ENCODE measurements around the gene ZBTB25.

The ZBTB25 gene, protein sequence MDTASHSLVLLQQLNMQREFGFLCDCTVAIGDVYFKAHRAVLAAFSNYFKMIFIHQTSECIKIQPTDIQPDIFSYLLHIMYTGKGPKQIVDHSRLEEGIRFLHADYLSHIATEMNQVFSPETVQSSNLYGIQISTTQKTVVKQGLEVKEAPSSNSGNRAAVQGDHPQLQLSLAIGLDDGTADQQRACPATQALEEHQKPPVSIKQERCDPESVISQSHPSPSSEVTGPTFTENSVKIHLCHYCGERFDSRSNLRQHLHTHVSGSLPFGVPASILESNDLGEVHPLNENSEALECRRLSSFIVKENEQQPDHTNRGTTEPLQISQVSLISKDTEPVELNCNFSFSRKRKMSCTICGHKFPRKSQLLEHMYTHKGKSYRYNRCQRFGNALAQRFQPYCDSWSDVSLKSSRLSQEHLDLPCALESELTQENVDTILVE

DNA sequence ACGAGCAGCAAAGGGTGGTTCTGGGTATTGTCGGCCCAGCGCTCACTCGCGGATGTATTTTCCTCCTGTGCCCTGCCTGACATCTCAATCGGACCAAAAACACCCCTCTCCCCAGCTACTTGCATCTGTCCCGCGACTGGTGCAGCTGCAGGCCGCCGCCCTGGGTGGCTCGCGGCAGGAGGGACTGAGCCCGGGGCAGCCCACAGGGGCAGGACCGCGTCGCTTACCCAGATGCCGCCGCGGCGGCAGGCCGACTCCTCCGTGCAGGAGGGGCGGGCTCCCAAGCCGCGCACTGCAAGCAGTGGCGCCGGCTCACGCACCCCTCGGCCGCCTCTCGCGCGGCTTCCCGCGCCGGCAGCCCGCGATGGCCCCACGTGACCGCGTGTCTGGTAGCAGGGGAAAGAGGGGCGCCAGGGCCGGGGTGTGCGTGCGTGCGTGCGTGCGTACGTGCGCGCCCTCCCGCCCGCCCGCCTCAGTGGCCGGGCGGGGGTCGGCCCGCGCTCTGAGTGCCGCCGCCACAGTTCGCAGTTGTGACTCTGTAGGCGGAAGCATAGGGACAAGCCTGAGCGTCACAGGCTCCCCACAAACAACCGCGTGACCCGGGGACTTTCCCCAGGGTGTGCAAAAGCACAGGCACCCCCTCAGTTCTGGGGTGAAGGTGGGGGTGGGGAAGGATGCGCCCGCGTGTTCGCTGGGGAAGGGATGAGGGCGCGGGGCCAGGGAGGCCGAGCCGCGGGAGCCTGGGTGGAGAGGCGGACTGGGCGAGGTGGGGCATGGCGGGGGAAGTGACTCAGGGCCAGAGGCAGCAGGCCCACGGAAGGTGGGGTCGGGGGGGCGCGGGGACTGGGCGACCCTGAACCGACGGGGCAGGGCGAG, at the start of gene ZBTB25:
Gene ZBTB25, minus strand, starts transcription at position 405 of the 876 bp plus-strand sequence. CDS start 13,305 bp downstream, outside the sequence.
- Histone ChIP-seq H3K4me1 (ENCODE audit: insufficient read depth, low read length, poor library complexity, severe bottlenecking) (peaks cover 54% of the 10 kb centered on the region), H3K36me3 (ENCODE audit: insufficient read depth, low read length) (no peaks in the 10 kb centered on the region), H3K4me2 (ENCODE audit: low read depth, low read length, poor library complexity, severe bottlenecking) (peak within 1 kb of the TSS; percentile 99), H3K4me3 (ENCODE audit: low read length, poor library complexity, severe bottlenecking) (peak within 1 kb of the TSS; percentile 80), H3K79me2 (ENCODE audit: insufficient read depth, low read length) (peaks cover 84% of the 10 kb centered on the region), H3K27me3 (ENCODE audit: insufficient read depth, low read length, poor library complexity, severe bottlenecking) (no peaks in the 10 kb centered on the region), H3K9ac (ENCODE audit: low read depth, low read length, poor library complexity, severe bottlenecking) (peak within 1 kb of the TSS; percentile 98), H3K9me2 (replicated peaks; ENCODE audit: low read depth, low read length) (no peaks in the 10 kb centered on the region), H3K9me3 (ENCODE audit: insufficient read depth, low read depth, low read length) (no peaks in the 10 kb centered on the region), H2AFZ (ENCODE audit: low read length) (peak within 1 kb of the TSS; percentile 84), H3F3A (ENCODE audit: low read depth) (peaks cover 10% of the 10 kb centered on the region; the same call in 1 of the 2 replicates), H4K20me1 (ENCODE audit: insufficient read depth, low read length, poor library complexity, severe bottlenecking) (peaks cover 61% of the 10 kb centered on the region)
- TF ChIP-seq, protein P1, sequence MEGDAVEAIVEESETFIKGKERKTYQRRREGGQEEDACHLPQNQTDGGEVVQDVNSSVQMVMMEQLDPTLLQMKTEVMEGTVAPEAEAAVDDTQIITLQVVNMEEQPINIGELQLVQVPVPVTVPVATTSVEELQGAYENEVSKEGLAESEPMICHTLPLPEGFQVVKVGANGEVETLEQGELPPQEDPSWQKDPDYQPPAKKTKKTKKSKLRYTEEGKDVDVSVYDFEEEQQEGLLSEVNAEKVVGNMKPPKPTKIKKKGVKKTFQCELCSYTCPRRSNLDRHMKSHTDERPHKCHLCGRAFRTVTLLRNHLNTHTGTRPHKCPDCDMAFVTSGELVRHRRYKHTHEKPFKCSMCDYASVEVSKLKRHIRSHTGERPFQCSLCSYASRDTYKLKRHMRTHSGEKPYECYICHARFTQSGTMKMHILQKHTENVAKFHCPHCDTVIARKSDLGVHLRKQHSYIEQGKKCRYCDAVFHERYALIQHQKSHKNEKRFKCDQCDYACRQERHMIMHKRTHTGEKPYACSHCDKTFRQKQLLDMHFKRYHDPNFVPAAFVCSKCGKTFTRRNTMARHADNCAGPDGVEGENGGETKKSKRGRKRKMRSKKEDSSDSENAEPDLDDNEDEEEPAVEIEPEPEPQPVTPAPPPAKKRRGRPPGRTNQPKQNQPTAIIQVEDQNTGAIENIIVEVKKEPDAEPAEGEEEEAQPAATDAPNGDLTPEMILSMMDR (conservative IDR thresholded peaks at IDR 0.05; ENCODE audit: low read length) = no peak
- TF ChIP-seq EZH2phosphoT487 (IDR thresholded peaks at IDR 0.05; ENCODE audit: borderline replicate concordance) = no peak

DNA sequence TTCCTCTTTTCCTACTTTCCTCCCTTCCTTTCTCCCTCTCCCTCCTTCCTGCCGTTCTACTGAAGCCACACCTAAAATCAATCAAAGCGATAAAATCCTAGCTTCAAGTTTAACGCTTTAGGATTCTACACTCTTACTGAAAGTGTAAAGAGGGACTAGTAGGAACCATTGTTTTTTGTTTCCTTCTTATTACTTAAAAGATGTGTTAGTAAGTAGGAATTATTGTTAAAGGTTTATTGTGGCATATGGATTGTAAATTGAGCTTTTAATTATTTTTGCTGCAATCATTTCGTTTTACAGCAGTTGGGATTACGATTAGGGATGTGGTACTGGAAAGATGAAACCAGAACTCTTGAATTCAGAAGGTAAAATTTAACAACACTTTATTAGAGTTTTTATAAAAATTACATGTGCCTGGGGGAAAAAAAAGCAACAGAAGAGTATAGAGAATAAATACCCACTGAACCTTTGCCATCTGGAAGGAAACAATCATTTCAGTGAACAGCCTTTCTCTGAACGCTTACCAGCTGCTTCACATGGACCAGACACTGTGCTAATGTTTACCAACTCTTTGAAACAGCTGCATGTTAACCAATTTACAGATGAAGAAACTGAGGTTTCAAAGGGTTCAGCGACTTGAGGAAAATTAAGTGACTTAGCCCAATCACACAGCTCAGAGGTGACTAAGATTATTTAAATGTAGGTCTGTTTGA, 47.1 kb upstream of the ZBTB25 start:
- Histone ChIP-seq H3K9me3 (ENCODE audit: insufficient read depth, low read depth, low read length) (no peaks in the 10 kb centered on the region), H3K9ac (ENCODE audit: low read depth, low read length, poor library complexity, severe bottlenecking) (no peak overlapping the region), H4K20me1 (ENCODE audit: insufficient read depth, low read length, poor library complexity, severe bottlenecking) (no peaks in the 10 kb centered on the region), H3K79me2 (ENCODE audit: insufficient read depth, low read length) (no peaks in the 10 kb centered on the region), H3K4me3 (ENCODE audit: low read length, poor library complexity, severe bottlenecking) (no peak overlapping the region), H3F3A (ENCODE audit: low read depth) (no peaks in the 10 kb centered on the region), H3K9me2 (replicated peaks; ENCODE audit: low read depth, low read length) (no peaks in the 10 kb centered on the region), H2AFZ (ENCODE audit: low read length) (peak overlapping the region; percentile 84; the same call in 1 of the 2 replicates), H3K4me1 (ENCODE audit: insufficient read depth, low read length, poor library complexity, severe bottlenecking) (peaks cover 5% of the 10 kb centered on the region), H3K4me2 (ENCODE audit: low read depth, low read length, poor library complexity, severe bottlenecking) (peak overlapping the region; percentile 72), H3K27me3 (ENCODE audit: insufficient read depth, low read length, poor library complexity, severe bottlenecking) (no peaks in the 10 kb centered on the region), H3K36me3 (ENCODE audit: insufficient read depth, low read length) (no peaks in the 10 kb centered on the region)
- no peak for TF ChIP-seq EZH2phosphoT487 (IDR thresholded peaks at IDR 0.05; ENCODE audit: borderline replicate concordance)
- TF ChIP-seq, protein P1 (conservative IDR thresholded peaks at IDR 0.05; ENCODE audit: low read length) = no peak
